HL-60 (cell line): Measurements from ENCODE around the gene ATG10.

Experiments used
- GABPA ChIP-seq: IDR thresholded peaks from 2 replicates; pipeline ENCODE4 v1.6.1; 2012; ENCODE audit warnings: low read depth
- POLR2AphosphoS5 ChIP-seq: IDR thresholded peaks from 2 replicates; pipeline ENCODE4 v1.6.1; 2012; ENCODE audit warnings: low read depth
- TF ChIP-seq, protein P1 (sequence below): IDR thresholded peaks from one replicate; pipeline ENCODE4 v1.5.1; 2011; ENCODE audit warnings: low read length, control low read depth, inconsistent platforms; ENCODE audit not compliant: insufficient read depth

- TF ChIP-seq, protein P1, sequence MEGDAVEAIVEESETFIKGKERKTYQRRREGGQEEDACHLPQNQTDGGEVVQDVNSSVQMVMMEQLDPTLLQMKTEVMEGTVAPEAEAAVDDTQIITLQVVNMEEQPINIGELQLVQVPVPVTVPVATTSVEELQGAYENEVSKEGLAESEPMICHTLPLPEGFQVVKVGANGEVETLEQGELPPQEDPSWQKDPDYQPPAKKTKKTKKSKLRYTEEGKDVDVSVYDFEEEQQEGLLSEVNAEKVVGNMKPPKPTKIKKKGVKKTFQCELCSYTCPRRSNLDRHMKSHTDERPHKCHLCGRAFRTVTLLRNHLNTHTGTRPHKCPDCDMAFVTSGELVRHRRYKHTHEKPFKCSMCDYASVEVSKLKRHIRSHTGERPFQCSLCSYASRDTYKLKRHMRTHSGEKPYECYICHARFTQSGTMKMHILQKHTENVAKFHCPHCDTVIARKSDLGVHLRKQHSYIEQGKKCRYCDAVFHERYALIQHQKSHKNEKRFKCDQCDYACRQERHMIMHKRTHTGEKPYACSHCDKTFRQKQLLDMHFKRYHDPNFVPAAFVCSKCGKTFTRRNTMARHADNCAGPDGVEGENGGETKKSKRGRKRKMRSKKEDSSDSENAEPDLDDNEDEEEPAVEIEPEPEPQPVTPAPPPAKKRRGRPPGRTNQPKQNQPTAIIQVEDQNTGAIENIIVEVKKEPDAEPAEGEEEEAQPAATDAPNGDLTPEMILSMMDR: no peak
- no peak for TF ChIP-seq POLR2AphosphoS5
- no peak for TF ChIP-seq GABPA
Measured at GRCh38 chr5:82174919-82175219, 203.0 kb downstream of the ATG10 start.
